ENCODE measurements around the gene DCDC1. TPM values are rescaled to one million over a fixed set of nuclear protein-coding genes. Genes with fewer than 3 reads are reported as not detected.

Gene DCDC1
- total and polyA plus RNA-seq, 2 donors from 2014 or later, result 0.39 to 6.6 TPM

GRCh38 chr11:30938810-30939209 is 430.7 kb downstream of the DCDC1 start:
- DNase-seq, result no peak
- Histone ChIP-seq H3K4me3 (ENCODE audit: low read length in 3 of 3) (no peak overlapping the region), H3K4me1 (ENCODE audit: control insufficient read depth in 2 of 3, insufficient read depth in 2 of 3, low read depth in 1 of 3, low read length in 3 of 3) (no peaks in the 10 kb centered on the region), H3K27me3 (ENCODE audit: control insufficient read depth, insufficient read depth, low read length) (no peaks in the 10 kb centered on the region), H3K9ac (ENCODE audit: low read length in 3 of 3) (no peak overlapping the region), H3K36me3 (ENCODE audit: control insufficient read depth in 2 of 3, insufficient read depth in 3 of 3, low read length in 3 of 3) (no peaks in the 10 kb centered on the region), H3K9me3 (ENCODE audit: control insufficient read depth in 2 of 3, insufficient read depth in 1 of 3, low read length in 3 of 3) (no peaks in the 10 kb centered on the region), H3K27ac (ENCODE audit: low read depth in 2 of 2, low read length in 2 of 2) (no peak overlapping the region)
- no peak for TF ChIP-seq CTCF (IDR thresholded peaks at IDR 0.05; ENCODE audit: borderline replicate concordance, extremely low read depth, insufficient read depth)
- intact Hi-C loops (cut with DNase I), result no loop called here
- no peak for FAIRE-seq

- H3K9ac ChIP-seq (ENCODE audit: low read length in 3 of 3), result no peak overlapping the region
- no peaks in the 10 kb centered on the region for H3K9me3 ChIP-seq (ENCODE audit: control insufficient read depth in 2 of 3, insufficient read depth in 1 of 3, low read length in 3 of 3)
- no peaks in the 10 kb centered on the region for H3K4me1 ChIP-seq (ENCODE audit: control insufficient read depth in 2 of 3, insufficient read depth in 2 of 3, low read depth in 1 of 3, low read length in 3 of 3)
- no peaks in the 10 kb centered on the region for H3K36me3 ChIP-seq (ENCODE audit: control insufficient read depth in 2 of 3, insufficient read depth in 3 of 3, low read length in 3 of 3)
- DNase-seq, result no peak
- no peaks in the 10 kb centered on the region for H3K27me3 ChIP-seq (ENCODE audit: control insufficient read depth, insufficient read depth, low read length)
- TF ChIP-seq CTCF (IDR thresholded peaks at IDR 0.05; ENCODE audit: borderline replicate concordance, extremely low read depth, insufficient read depth), result no peak
- FAIRE-seq, result no peak
- intact Hi-C loops (cut with DNase I), result no loop called here
- no peak overlapping the region for H3K4me3 ChIP-seq (ENCODE audit: low read length in 3 of 3)
- H3K27ac ChIP-seq (ENCODE audit: low read depth in 2 of 2, low read length in 2 of 2), result no peak overlapping the region
Measured at GRCh38 chr11:30938171-30938570, 431.4 kb downstream of the DCDC1 start.

- Histone ChIP-seq H3K9ac (ENCODE audit: low read length in 3 of 3) (no peak overlapping the region), H3K9me3 (ENCODE audit: control insufficient read depth in 2 of 3, insufficient read depth in 1 of 3, low read length in 3 of 3) (no peaks in the 10 kb centered on the region), H3K36me3 (ENCODE audit: control insufficient read depth in 2 of 3, insufficient read depth in 3 of 3, low read length in 3 of 3) (no peaks in the 10 kb centered on the region), H3K4me1 (ENCODE audit: control insufficient read depth in 2 of 3, insufficient read depth in 2 of 3, low read depth in 1 of 3, low read length in 3 of 3) (no peaks in the 10 kb centered on the region), H3K27ac (ENCODE audit: low read depth in 2 of 2, low read length in 2 of 2) (no peak overlapping the region), H3K4me3 (ENCODE audit: low read length in 3 of 3) (no peak overlapping the region), H3K27me3 (ENCODE audit: control insufficient read depth, insufficient read depth, low read length) (no peaks in the 10 kb centered on the region)
- no peak for FAIRE-seq
- no peak for TF ChIP-seq CTCF (IDR thresholded peaks at IDR 0.05; ENCODE audit: borderline replicate concordance, extremely low read depth, insufficient read depth)
- no peak for DNase-seq
- intact Hi-C loops (cut with DNase I), result no loop called here
Measured at GRCh38 chr11:30936491-30936890, 433.0 kb downstream of the DCDC1 start.

- DNase-seq, result no peak
- no peak for FAIRE-seq
- intact Hi-C loops (cut with DNase I), result no loop called here
- no peaks in the 10 kb centered on the region for H3K36me3 ChIP-seq (ENCODE audit: control insufficient read depth in 2 of 3, insufficient read depth in 3 of 3, low read length in 3 of 3)
- H3K9ac ChIP-seq (ENCODE audit: low read length in 3 of 3), result no peak overlapping the region
- TF ChIP-seq CTCF (IDR thresholded peaks at IDR 0.05; ENCODE audit: borderline replicate concordance, extremely low read depth, insufficient read depth), result no peak
- H3K4me3 ChIP-seq (ENCODE audit: low read length in 3 of 3), result no peak overlapping the region
- no peaks in the 10 kb centered on the region for H3K9me3 ChIP-seq (ENCODE audit: control insufficient read depth in 2 of 3, insufficient read depth in 1 of 3, low read length in 3 of 3)
- no peaks in the 10 kb centered on the region for H3K27me3 ChIP-seq (ENCODE audit: control insufficient read depth, insufficient read depth, low read length)
- no peak overlapping the region for H3K27ac ChIP-seq (ENCODE audit: low read depth in 2 of 2, low read length in 2 of 2)
- no peaks in the 10 kb centered on the region for H3K4me1 ChIP-seq (ENCODE audit: control insufficient read depth in 2 of 3, insufficient read depth in 2 of 3, low read depth in 1 of 3, low read length in 3 of 3)
Measured at GRCh38 chr11:30935861-30936260, 433.7 kb downstream of the DCDC1 start.

All from kidney (tissue), 14 donors.